Upper lobe of left lung (tissue), 6 donors: ENCODE results near the gene PKP1. TPM values are rescaled to one million over a fixed set of nuclear protein-coding genes. Genes with fewer than 3 reads are reported as not detected.
A peak's percentile ranks its signal among the peaks of the same experiment; 100 is the strongest.

ENCODE experiments used
- ATAC-seq, 2 donors: fragments of 200-7000 bp; cut with Tn5 transposase; one replicate each; pipeline ENCODE4 v1.9.1; 2022; ENCODE audit warnings: mild to moderate bottlenecking in 2 of 2, moderate library complexity in 2 of 2; ENCODE audit not compliant: low FRiP score in 2 of 2
- DNase-seq, 2 donors: peaks; one replicate each; pipeline ENCODE4 v3.0.0-alpha.2; 2019 to 2020
- H3K27ac ChIP-seq, 4 donors: fragments of 200-600 bp; sonication (generic); one replicate each; pipeline ENCODE4 v1.5.1; 2016 to 2019
- H3K27me3 ChIP-seq, 4 donors: fragments of 200-600 bp; sonication (generic); one replicate each; pipeline ENCODE4 v1.5.1; 2017 to 2019
- H3K36me3 ChIP-seq, 4 donors: fragments of 200-600 bp; sonication (generic); one replicate each; pipeline ENCODE4 v1.5.1; 2016 to 2019
- H3K4me1 ChIP-seq, 4 donors: fragments of 200-600 bp; sonication (generic); one replicate each; pipeline ENCODE4 v1.5.1; 2018 to 2019
- H3K4me3 ChIP-seq, 4 donors: fragments of 200-600 bp; sonication (generic); one replicate each; pipeline ENCODE4 v1.5.1; 2017 to 2019; ENCODE audit warnings: mild to moderate bottlenecking in 2 of 4, moderate library complexity in 1 of 4
- H3K9me3 ChIP-seq, 4 donors: fragments of 200-600 bp; sonication (generic); one replicate each; pipeline ENCODE4 v1.5.1; 2018 to 2019
- EP300 ChIP-seq, 4 donors: sonication (generic); formaldehyde crosslinking; IDR thresholded peaks; one replicate each; pipeline ENCODE4 v1.5.1; 2017; ENCODE audit warnings: antibody characterized with exemption in 4 of 4, control low read depth in 2 of 4
- POLR2A ChIP-seq, 4 donors: fragments of 450-650 bp; IDR thresholded peaks; one replicate each; pipeline ENCODE4 v1.5.1; 2016 to 2017; ENCODE audit warnings: antibody characterized with exemption in 4 of 4, mild to moderate bottlenecking in 2 of 4
- POLR2AphosphoS5 ChIP-seq, 2 donors: sonication (generic); formaldehyde crosslinking; IDR thresholded peaks; one replicate each; pipeline ENCODE4 v1.5.1; 2017; ENCODE audit warnings: antibody characterized with exemption in 2 of 2
- WGBS, 2 donors: methylation state at CpG; one replicate each; pipeline ENCODE4 v1.1.5; 2017 to 2018; 5-methylcytosine and 5-hydroxymethylcytosine counted together
- total RNA-seq, 6 donors: library from RNA; depleted of rRNA in 4 of 6; stranded (reverse); fragments of >200 nt in 4 of 6; gene quantifications; one replicate each; pipeline versions ENCODE4 v1.1.0 to v1.2.1, GENCODE V29; 2016 to 2021
- TF ChIP-seq, protein P1 (sequence below), 6 experiments: fragments of 450-650 bp in 4 of 6; fragments of 200-600 bp in 2 of 6; sonication (generic) in 2 of 6; IDR thresholded peaks; one replicate each; pipeline ENCODE4 v1.5.1; 2016 to 2019; ENCODE audit warnings: antibody characterized with exemption in 6 of 6
- donor health status: DM: no; HTN: no; CAD: no; lungs with moderate emphysema.
- donor health status: DM: no; HTN: yes; CAD: no; lungs with severe emphysema.

The PKP1 gene
- total RNA-seq, 6 donors from 2014 or later, result 0.86 to 4.9 (median 2.5) TPM

GRCh38 chr1:201332021-201332420 lies 48.7 kb downstream of the PKP1 start:
- H3K4me3 ChIP-seq, result no peak overlapping the region
- no peaks in the 10 kb centered on the region for H3K27me3 ChIP-seq
- ATAC-seq (no peak), DNase-seq (no peak)
- no peak overlapping the region for H3K27ac ChIP-seq
- H3K9me3 ChIP-seq, result no peaks in the 10 kb centered on the region
- 94 to 100% methylated on average over 7 to 8 of the region's 8 CpGs for WGBS, 2 donors
- H3K4me1 ChIP-seq, result peaks cover 3 to 15% (median 8%) of the 10 kb centered on the region in 4 donors
- H3K36me3 ChIP-seq, result no peaks in the 10 kb centered on the region
- TF ChIP-seq EP300 (IDR thresholded peaks at IDR 0.05) (no peak), POLR2AphosphoS5 (IDR thresholded peaks at IDR 0.05) (no peak), POLR2A (IDR thresholded peaks at IDR 0.05) (no peak)
- TF ChIP-seq, protein P1, sequence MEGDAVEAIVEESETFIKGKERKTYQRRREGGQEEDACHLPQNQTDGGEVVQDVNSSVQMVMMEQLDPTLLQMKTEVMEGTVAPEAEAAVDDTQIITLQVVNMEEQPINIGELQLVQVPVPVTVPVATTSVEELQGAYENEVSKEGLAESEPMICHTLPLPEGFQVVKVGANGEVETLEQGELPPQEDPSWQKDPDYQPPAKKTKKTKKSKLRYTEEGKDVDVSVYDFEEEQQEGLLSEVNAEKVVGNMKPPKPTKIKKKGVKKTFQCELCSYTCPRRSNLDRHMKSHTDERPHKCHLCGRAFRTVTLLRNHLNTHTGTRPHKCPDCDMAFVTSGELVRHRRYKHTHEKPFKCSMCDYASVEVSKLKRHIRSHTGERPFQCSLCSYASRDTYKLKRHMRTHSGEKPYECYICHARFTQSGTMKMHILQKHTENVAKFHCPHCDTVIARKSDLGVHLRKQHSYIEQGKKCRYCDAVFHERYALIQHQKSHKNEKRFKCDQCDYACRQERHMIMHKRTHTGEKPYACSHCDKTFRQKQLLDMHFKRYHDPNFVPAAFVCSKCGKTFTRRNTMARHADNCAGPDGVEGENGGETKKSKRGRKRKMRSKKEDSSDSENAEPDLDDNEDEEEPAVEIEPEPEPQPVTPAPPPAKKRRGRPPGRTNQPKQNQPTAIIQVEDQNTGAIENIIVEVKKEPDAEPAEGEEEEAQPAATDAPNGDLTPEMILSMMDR (IDR thresholded peaks at IDR 0.05), result no peak

- H3K27me3 ChIP-seq, result no peaks in the 10 kb centered on the region
- no peak for TF ChIP-seq POLR2AphosphoS5 (IDR thresholded peaks at IDR 0.05)
- TF ChIP-seq EP300 (IDR thresholded peaks at IDR 0.05), result no peak
- TF ChIP-seq POLR2A (IDR thresholded peaks at IDR 0.05), result no peak
- TF ChIP-seq, protein P1 (IDR thresholded peaks at IDR 0.05), result no peak
- DNase-seq, result no peak
- no peak for ATAC-seq
- no peak overlapping the region for H3K4me3 ChIP-seq
- H3K36me3 ChIP-seq, result no peaks in the 10 kb centered on the region
- no peak overlapping the region for H3K27ac ChIP-seq
- no peaks in the 10 kb centered on the region for H3K9me3 ChIP-seq
- 93% methylated on average over 9 to 10 of the region's 10 CpGs for WGBS, 2 donors
- H3K4me1 ChIP-seq, result peaks cover 3 to 15% (median 8%) of the 10 kb centered on the region in 4 donors
Observed at GRCh38 chr1:201332616-201333335, 49.5 kb downstream of the PKP1 start.

GRCh38 chr1:201334325-201335173 lies 51.2 kb downstream of the PKP1 start:
- Histone ChIP-seq H3K9me3 (no peaks in the 10 kb centered on the region), H3K4me3 (no peak overlapping the region), H3K27me3 (no peaks in the 10 kb centered on the region), H3K4me1 (peaks cover 3 to 6% (median 5%) of the 10 kb centered on the region in 4 donors), H3K36me3 (no peaks in the 10 kb centered on the region), H3K27ac (peak overlapping the region in 1 of 4 donors; percentile 54)
- TF ChIP-seq POLR2AphosphoS5 (IDR thresholded peaks at IDR 0.05), result no peak
- peak in 1 of 4 donors; percentile 14 for TF ChIP-seq EP300 (IDR thresholded peaks at IDR 0.05)
- ATAC-seq, result no peak
- WGBS, 2 donors, result 65 to 66% methylated on average over 11 of the region's 11 CpGs
- DNase-seq, result no peak

DNA sequence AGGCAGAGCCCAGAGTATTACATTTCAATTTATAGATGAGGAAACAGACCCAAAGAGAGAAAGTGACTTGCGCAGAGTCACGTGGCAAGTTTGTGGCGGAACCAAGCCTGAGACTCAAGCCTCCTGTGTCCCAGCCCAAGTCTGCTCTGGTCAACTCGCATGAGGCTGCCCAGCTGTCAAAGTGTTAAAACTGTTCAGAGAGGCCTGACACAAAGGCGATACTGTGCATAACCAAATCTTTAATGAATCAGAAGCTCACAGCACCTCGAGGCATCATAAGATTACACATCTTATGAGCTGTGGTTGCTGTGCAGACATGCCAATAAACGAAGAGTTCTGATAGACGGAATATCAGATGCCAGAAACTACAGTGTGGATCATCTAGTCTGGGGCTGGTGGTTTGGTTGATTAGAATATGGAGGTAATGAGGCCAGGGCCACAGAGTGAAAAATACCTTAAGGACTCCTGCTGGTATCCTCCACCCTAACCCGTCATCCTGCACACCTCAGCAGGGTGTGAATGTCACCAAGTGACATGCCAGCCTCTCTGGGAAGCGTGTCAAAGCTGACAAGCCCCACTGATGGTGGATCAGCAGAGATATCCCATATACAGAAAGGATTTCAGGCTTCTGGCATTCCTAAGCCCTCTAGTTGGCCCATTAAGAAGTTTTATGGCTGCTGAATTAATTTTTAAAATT lies 52.0 kb downstream of the PKP1 start:
- Histone ChIP-seq H3K27ac (peak overlapping the region in 1 of 4 donors; percentile 54), H3K4me3 (no peak overlapping the region), H3K27me3 (no peaks in the 10 kb centered on the region), H3K4me1 (peaks cover 0 to 3% (median under 1%) of the 10 kb centered on the region in 4 donors), H3K36me3 (no peaks in the 10 kb centered on the region), H3K9me3 (no peaks in the 10 kb centered on the region)
- no peak for ATAC-seq
- 88% methylated on average over 10 of the region's 10 CpGs for WGBS, 2 donors
- TF ChIP-seq POLR2AphosphoS5 (IDR thresholded peaks at IDR 0.05), result no peak
- TF ChIP-seq, protein P1 (IDR thresholded peaks at IDR 0.05), result no peak
- no peak for TF ChIP-seq EP300 (IDR thresholded peaks at IDR 0.05)
- no peak for TF ChIP-seq POLR2A (IDR thresholded peaks at IDR 0.05)
- no peak for DNase-seq

- Histone ChIP-seq H3K9me3 (no peaks in the 10 kb centered on the region), H3K27me3 (no peaks in the 10 kb centered on the region), H3K4me3 (no peak overlapping the region), H3K36me3 (no peaks in the 10 kb centered on the region), H3K4me1 (peaks cover 0 to 3% (median 0%) of the 10 kb centered on the region in 4 donors), H3K27ac (no peak overlapping the region)
- DNase-seq (no peak), ATAC-seq (peak in 1 of 2 donors; percentile 8)
- WGBS, 2 donors, result 80% methylated on average over 2 to 3 of the region's 3 CpGs
- TF ChIP-seq POLR2AphosphoS5 (IDR thresholded peaks at IDR 0.05), result no peak
- TF ChIP-seq, protein P1 (IDR thresholded peaks at IDR 0.05), result no peak
Observed at GRCh38 chr1:201335901-201336300, 52.6 kb downstream of the PKP1 start.
